Measurements from ENCODE around the gene GABRP.

GRCh38 chr5:170758481-170758880 is 25.0 kb upstream of the GABRP start:
- TF ChIP-seq POLR2A (IDR thresholded peaks at IDR 0.05) (no peak), CTCF (IDR thresholded peaks at IDR 0.05 in 8 of 11, conservative IDR thresholded peaks at IDR 0.05 in 3 of 11) (no peak), POLR2AphosphoS5 (IDR thresholded peaks at IDR 0.05) (no peak)

All from spleen (tissue), 7 donors.